ENCODE data around the gene PROSER2.

The PROSER2 gene

GRCh38 chr10:11804336-11804735, 18.8 kb upstream of the PROSER2 start:
- DNase-seq (ENCODE audit: low read depth), result no peak

GRCh38 chr10:11805792-11806191, 17.4 kb upstream of the PROSER2 start:
- DNase-seq (ENCODE audit: low read depth), result no peak

DNA sequence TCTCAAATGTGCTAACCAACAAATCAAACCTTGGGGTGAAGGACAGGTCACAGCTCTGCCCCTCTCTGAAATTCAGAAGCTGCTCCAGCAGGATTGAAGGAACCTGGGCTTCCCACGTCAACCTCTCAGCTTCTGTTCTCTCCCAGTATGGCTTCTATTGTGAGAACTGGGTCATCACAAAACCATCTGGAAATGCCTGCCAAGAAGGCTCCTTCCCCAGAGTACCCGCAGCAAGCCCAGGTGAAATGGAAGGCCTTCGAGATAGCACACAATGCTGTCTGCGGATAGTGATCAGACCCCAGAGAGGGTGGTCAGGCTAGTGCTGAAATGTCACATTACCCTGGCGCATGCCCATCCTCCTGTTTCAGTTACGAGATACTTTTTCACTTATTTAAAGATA, 16.4 kb upstream of the PROSER2 start:
- no peak for DNase-seq (ENCODE audit: low read depth)

GRCh38 chr10:11808808-11809207, 14.3 kb upstream of the PROSER2 start:
- no peak for DNase-seq (ENCODE audit: low read depth)

GRCh38 chr10:11810313-11810766, 12.8 kb upstream of the PROSER2 start:
- DNase-seq (ENCODE audit: low read depth), result peak; percentile 54

DNA sequence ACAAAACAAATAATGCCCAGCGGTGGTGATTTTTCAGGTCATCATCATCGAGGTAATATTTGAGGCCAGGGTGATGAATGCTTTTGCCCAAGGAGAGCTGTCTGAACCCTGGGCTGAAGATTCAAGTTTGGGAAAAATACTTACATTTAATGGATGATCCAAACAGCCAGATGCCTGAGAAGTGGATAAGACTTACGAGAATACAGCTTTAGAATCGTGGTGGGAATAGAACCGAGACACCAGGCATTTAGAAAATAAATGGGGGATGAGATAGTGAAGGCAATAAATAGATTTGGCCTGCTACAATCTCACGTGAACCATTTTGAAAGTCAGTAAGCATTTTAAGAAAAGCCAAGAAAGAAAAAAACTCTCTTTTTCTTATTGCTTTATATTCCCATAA, 12.2 kb upstream of the PROSER2 start:
- DNase-seq (ENCODE audit: low read depth), result no peak

DNA sequence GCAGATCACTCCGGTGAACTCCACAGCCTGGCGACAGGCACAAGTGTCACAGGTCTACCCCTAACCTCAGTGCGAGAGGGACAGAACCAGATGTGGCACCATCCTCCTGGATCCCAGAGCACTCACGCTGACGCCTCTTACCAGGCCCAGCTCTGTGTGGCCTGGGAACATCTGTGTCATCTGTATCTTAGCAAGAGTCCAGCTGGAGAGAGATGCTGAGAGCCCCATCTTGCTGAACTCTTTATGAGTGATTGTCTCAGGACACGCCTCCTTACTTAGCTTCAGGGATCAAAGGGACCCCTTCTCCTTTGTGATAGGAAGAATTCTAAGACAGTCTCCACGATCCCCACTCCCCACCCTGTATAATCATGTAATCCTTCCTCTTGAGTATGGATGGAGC, 10.0 kb upstream of the PROSER2 start:
- DNase-seq (ENCODE audit: low read depth), result no peak

- DNase-seq (ENCODE audit: low read depth), result peak; percentile 68
Observed at GRCh38 chr10:11813855-11814567, 9.1 kb upstream of the PROSER2 start.

- peak; percentile 20 for DNase-seq (ENCODE audit: low read depth)
Observed at GRCh38 chr10:11819027-11819426, 4.1 kb upstream of the PROSER2 start.

DNA sequence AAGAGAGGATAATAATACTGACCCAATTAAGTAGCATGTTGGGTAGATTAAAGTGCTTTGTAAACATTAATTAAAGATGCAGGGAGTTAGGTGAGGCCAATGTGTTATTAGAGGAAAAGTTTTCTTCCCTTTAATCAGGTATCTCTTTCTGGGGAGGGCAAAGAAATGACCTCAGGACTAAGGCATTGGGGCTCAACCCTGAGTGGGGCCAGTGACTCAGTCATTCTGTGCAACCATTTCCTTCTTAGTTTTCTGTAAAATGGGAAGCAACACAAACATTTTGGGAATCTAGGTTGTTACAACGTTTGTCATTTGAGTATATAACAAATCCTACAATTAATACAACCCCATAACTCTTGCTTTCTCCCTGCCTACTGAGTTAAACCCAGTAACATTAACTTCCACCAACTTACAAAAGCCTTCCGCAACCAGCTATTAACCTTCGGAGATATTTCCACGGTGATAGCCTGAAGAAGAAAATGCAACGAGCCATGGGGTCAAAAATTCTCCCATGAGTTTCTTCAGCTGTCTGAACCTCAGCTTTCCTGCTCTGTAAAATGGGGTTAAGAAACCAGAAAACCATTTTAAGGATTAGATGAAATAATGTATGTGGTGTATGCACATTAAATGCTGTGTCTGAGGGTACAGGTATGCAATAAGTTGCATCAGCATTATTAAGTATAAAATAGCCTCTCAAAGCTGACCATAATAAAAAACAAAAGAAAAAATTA, 965 bp upstream of the PROSER2 start:
- peak; percentile 62 for DNase-seq (ENCODE audit: low read depth)

DNA sequence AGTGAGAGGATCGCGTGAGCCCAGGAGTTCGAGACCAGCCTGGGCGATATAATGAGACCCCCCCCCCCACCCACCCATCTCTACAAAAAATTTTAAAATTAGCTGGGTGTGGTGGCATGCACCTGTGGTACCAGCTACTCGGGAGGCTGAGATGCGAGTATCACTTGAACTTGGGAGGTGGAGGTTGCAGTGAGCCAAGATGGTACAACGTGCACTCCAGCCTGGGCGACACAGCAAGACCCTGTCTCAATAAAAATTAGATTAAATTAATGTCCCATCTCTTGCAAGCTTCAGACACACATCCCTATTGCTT, 391 bp upstream of the PROSER2 start:
- no peak for DNase-seq (ENCODE audit: low read depth)

GRCh38 chr10:11823989-11824346, 812 bp downstream of the PROSER2 start:
- peak; percentile 23 for DNase-seq (ENCODE audit: low read depth)

GRCh38 chr10:11824376-11824775, 1.2 kb downstream of the PROSER2 start:
- no peak for DNase-seq (ENCODE audit: low read depth)

- no peak for DNase-seq (ENCODE audit: low read depth)
Observed at GRCh38 chr10:11824825-11825224, 1.7 kb downstream of the PROSER2 start.

GRCh38 chr10:11825796-11826414, 2.7 kb downstream of the PROSER2 start:
- no peak for DNase-seq (ENCODE audit: low read depth)

- no peak for DNase-seq (ENCODE audit: low read depth)
Observed at GRCh38 chr10:11827006-11827405, 3.9 kb downstream of the PROSER2 start.

GRCh38 chr10:11827414-11827813, 4.3 kb downstream of the PROSER2 start:
- no peak for DNase-seq (ENCODE audit: low read depth)

GRCh38 chr10:11828682-11829284, 5.6 kb downstream of the PROSER2 start:
- DNase-seq (ENCODE audit: low read depth), result no peak

DNA sequence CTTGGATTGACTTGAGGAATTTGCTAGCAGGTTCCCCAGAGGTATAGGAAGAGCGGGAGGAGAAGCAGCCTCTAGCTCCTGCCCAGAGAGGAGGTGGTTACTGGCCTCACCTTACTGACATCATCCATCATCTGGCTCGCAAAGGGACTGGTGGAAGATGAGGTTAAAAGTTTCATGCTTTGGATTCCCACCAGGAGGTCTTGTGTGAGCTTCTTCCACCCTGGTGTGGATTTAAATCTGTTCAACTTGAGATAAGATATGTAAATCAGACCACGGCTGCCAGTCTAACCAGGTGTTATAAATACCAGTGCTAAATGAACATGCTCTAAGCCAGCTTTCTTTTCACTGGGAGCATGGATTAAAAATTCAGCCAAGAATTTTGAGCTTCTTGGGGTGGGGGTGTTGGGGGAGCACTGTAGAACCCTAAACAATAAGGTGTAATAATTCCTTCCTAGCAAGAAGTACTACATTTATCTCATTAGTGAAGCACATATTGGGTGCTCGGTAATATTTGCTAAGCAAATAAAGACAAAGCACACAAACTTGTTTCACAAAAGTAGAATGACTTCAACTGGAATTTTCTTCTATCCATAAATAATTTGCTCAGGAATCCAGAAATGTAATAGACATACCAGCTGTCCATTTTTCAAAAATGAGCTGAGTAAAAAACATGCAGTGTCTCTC, 7.8 kb downstream of the PROSER2 start:
- DNase-seq (ENCODE audit: low read depth), result no peak

- no peak for DNase-seq (ENCODE audit: low read depth)
Observed at GRCh38 chr10:11831520-11831951, 8.4 kb downstream of the PROSER2 start.

- DNase-seq (ENCODE audit: low read depth), result no peak
Observed at GRCh38 chr10:11832042-11832441, 8.9 kb downstream of the PROSER2 start.

GRCh38 chr10:11835061-11835460, 11.9 kb downstream of the PROSER2 start:
- DNase-seq (ENCODE audit: low read depth), result no peak
